HG02588 (cell line): ENCODE results near the gene FXYD4.
"Not testable (repeated sequence)": the region's sequence is repeated elsewhere in the genome, so short reads cannot be mapped to it uniquely, and the experiment has no call there.

Experiments used
- ATAC-seq: cut with Tn5 transposase; IDR thresholded peaks from one replicate; pipeline ENCODE4 v1.9.1; 2021; ENCODE audit warnings: mild to moderate bottlenecking, moderate library complexity; ENCODE audit not compliant: unreplicated experiment

The FXYD4 gene

DNA sequence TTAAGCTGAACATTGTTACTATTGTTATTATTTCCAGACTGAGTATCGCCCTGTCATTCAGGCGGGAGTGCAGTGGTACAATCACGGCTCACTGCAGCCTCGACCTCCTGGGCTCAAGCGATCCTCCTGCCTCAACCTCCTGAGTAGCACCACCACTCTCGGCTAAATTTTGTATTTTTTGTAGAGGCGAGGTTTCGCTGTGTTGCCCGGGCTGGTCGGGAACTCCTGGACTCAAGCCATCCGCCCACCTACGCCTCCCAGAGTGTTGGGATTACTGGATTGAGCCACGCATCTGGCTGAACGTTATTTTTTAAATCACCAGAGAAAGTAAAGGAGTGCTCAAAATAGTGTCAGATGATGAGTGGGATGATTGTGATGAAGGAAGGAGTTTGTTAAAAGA lies 38.9 kb downstream of the FXYD4 start:
- no peak for ATAC-seq

DNA sequence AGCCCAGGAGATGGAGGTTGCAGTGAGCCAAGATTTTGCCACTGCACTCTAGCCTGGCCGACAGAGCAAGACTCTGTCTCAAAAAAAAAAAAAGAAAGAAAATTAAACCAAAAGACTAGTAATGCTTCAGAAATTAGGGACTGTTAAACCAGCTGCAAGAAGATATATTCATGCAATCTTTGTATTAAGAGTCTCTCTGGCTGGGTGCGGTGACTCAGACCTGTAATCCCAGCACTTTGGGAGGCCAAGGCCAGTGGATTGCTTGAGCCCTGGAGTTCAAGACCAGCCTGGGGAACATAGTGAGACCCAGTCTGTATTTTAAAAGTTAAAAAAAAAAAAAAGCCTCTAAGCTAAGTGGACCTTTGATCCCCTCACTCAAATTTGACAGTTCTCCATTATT lies 40.1 kb downstream of the FXYD4 start:
- ATAC-seq, result no peak

DNA sequence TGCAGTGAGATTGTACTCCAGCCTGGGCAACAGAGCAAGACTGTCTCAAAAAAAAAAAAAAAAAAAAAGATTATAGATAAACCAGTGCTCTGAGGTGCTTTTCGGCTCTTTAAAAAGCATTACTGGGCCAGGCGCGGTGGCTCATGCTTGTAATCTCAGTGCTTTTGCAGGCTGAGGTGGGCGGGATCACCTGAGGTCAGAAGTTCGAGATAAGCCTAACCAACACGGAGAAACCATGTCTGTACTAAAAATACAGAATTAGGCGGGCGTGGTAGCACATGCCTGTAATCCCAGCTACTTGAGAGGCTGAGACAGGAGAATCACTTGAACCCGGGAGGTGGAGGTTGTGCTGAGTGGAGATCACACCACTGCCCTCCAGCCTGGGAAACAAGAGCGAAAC lies 44.1 kb downstream of the FXYD4 start:
- no peak for ATAC-seq

DNA sequence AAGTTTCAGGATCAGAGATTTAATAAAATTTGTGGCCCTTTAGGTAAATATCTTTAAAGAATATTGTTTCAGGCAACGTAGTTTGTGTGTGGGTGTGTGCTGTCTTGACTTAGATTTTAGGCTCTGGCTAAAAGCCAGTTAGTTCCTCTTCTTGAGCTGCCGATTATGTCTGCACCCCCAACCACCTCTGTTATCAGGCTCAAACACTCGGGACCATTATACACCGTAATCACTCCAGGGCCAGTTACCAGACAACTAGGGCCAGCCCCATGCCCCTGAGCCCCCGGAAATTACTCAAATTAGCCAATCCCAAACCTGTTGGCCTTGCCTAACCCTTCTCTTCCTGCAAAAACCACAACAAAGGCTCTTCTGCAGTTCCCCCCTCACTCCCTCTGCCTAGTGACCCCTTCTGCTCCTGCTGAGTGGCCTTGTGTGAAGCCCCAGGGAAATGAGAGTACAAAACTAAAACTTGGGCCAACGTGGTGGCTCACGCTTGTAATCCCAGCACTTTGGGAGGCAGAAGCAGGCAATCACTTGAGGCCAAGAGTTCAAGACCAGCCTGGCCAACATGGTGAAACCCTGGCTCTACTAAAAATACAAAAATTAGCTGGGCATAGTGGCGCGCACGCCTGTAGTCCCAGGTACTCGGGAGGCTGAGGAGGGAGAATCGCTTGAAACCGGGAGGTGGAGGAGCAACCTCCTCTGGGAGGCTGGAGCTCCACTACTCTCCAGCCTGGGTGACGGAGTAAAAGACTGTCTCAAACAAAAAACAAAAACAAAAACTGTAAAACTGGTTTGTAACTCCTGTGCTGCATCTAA lies 46.7 kb downstream of the FXYD4 start:
- no peak for ATAC-seq

DNA sequence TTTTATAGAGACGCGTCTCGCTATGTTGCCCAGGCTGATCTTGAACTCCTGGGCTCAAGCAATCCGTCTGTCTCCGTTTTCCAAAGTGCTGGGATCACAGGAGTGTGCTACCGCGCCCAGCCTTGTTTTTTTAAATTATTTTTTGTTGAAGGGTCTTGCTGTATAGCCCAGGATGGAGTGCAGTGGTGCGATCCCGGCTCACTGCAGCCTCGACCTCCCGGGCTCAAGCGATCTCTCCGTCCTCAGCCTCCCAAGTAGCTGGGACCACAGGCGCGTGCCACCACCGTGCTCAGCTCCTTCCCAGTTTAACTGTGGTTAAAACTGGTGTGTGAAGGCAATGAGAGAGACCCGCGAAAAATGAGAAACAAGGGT lies 48.5 kb downstream of the FXYD4 start:
- no peak for ATAC-seq

DNA sequence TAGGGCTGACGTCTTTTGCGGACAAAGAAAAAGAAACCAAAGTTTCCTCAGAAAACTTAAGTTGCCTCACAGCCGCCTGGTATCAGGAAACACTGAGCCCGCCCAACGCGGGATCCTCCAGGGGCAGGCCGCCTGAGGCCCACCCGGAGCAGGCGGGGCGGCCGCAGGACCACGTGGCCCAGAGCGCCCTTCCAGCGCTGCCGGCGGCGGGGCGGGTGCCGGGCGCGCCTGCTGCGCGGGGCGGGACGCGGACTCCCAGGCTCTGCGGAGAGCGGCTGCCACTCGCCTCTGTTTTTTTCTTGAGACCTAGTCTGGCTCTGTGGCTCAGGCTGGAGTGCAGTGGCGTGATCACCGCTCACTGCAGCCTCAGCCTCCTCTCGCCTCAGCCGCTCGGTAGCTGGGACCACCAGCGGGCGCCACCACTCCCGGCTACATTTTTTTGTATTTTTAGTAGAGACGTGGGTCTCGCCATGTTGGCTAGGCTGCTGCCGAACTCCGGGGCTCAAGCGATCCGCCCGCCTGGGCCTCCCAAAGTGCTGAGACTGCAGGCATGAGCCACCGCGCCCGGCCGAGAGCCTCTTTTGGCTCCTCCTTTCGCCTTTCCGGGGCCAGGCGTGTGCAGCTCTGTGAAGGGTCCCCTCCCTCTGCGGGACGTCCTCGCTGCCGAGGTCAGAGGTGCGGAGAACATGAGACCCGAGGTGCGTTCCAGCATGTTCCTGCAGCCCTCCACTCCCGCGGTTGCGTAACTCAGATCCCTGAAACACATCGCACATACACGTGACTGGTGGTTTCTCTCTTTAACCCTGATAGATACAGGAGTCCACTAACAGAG lies 49.1 kb downstream of the FXYD4 start:
- ATAC-seq, result peak; percentile 86

DNA sequence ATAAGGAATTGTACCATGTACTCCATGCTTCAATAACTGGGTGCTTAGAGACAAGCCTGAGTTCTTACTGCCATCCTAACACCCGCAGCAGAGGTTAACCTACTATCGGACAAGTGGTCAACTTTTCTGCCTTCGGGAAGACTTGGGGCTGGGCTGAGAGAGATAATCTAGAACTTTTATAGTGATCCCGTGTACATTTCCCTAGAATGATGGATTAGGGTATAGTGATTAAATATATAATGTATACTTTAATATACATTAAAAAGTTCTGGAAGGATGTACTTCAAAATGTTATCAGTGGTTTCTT lies 49.7 kb downstream of the FXYD4 start:
- no peak for ATAC-seq

DNA sequence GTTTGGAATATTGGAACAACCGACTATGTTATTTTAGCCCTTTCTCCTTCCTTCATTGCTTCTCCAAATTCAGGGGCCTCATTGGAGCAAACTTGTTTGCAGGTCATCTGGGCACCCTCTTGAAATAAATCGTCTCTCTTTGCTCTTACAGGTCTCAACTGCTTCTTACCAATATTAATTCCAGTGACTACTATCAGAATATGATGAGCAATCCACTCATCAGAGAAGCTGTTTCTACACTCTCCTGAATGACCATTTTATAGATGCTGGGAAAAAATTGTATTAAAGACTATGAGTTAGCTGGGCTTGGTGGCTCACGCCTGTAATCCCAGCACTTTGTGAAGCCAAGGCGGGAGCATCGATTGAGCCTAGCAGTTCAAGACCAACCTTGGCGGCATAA lies 50.1 kb downstream of the FXYD4 start:
- no peak for ATAC-seq

DNA sequence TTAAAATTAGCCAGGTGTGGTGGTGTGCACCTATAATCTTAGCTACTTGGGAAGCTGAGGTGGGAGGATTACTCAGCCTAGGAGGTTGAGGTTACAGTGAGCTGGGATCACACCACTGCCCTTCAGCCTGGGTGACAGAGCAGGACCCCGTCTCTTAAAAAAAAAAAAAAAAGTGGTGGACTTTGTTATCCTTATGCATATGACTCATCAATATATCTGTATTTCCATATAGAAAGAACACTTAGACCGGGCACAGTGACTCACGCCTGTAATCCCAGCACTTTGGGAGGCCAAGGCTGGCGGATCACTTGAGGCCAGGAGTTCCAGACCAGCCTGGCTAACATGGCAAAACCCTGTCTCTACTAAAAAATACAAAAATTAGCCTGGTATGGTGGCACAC lies 50.5 kb downstream of the FXYD4 start:
- not testable (repeated sequence) for ATAC-seq

DNA sequence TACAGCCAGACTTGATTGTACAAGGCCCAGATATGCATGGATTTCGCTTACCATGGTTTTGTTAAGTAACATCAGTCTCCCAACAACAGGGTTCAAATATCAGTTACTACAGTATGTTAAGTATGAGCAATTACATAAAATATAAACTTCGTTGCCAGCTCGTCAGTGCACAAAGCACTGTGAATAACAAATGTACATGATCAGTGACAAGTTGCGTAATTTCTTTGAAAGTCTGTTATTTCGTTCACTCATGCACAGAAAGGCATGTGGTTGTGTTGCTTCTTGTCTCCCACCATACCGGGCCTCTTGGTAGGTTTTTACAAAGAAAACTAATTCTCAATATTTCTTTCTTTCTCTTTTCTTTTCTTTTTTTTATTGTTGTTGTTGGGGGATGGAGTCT lies 53.0 kb downstream of the FXYD4 start:
- no peak for ATAC-seq
